Measurements from ENCODE around the gene DNAJC5. TPM values are rescaled to one million over a fixed set of nuclear protein-coding genes. Genes with fewer than 3 reads are reported as not detected.

The DNAJC5 gene
- total RNA-seq, 2 experiments from 2014 or later, result 30.1 to 34.3 TPM

- DNase-seq, result peak; percentile 30
- H3K4me1 Mint-ChIP-seq, result no peaks in the 10 kb centered on the region
- H3K27me3 Mint-ChIP-seq, result no peaks in the 10 kb centered on the region
- H3K9me3 Mint-ChIP-seq (ENCODE audit: low read depth), result no peaks in the 10 kb centered on the region
- H3K27ac Mint-ChIP-seq, result no peak overlapping the region
- H3K36me3 Mint-ChIP-seq (ENCODE audit: low read depth), result peaks cover 40% of the 10 kb centered on the region
- no peak overlapping the region for H3K4me3 Mint-ChIP-seq
- intact Hi-C loops (cut with DNase I, micrococcal nuclease), result loop anchor here (5.0 kb wide), 2 partner anchors 32 to 197 kb away; partner anchors contain the start of genes LIME1 (in 1 of the 2) and SLC2A4RG (in 1 of the 2)
- POLR2A ChIA-PET, result interaction anchor here (0.5 kb wide), 1 partner anchor 49 kb away, joined by 5 read pairs; no protein-coding TSS in a partner anchor
- CTCF ChIA-PET, result interaction anchor here (1.3 kb wide), 1 partner anchor 39 kb away, joined by 5 read pairs; no protein-coding TSS in a partner anchor
- no peak for ATAC-seq
Observed at GRCh38 chr20:63934271-63935068, 39.5 kb downstream of the DNAJC5 start.

GRCh38 chr20:63935447-63935846 is 40.5 kb downstream of the DNAJC5 start:
- Mint-ChIP-seq H3K9me3 (ENCODE audit: low read depth) (no peaks in the 10 kb centered on the region), H3K4me3 (no peak overlapping the region), H3K27ac (no peak overlapping the region), H3K4me1 (no peaks in the 10 kb centered on the region), H3K27me3 (no peaks in the 10 kb centered on the region), H3K36me3 (ENCODE audit: low read depth) (peaks cover 36% of the 10 kb centered on the region)
- intact Hi-C loops (cut with DNase I, micrococcal nuclease), result loop anchor here (5.0 kb wide), 2 partner anchors 33 to 198 kb away; partner anchors contain the start of genes LIME1 (in 1 of the 2) and SLC2A4RG (in 1 of the 2)
- CTCF ChIA-PET, result interaction anchor here (1.2 to 1.3 kb wide), 2 partner anchors 19 to 40 kb away, joined by 4 to 5 read pairs; no protein-coding TSS in a partner anchor
- POLR2A ChIA-PET, result interaction anchor here (0.5 kb wide), 1 partner anchor 48 kb away, joined by 5 read pairs; no protein-coding TSS in a partner anchor
- DNase-seq (no peak), ATAC-seq (no peak)

- Mint-ChIP-seq H3K27ac (no peak overlapping the region), H3K4me1 (peaks cover 10% of the 10 kb centered on the region), H3K36me3 (ENCODE audit: low read depth) (peaks cover 31% of the 10 kb centered on the region), H3K4me3 (no peak overlapping the region), H3K27me3 (no peaks in the 10 kb centered on the region), H3K9me3 (ENCODE audit: low read depth) (no peaks in the 10 kb centered on the region)
- no peak for ATAC-seq
- DNase-seq, result no peak
- intact Hi-C loops (cut with DNase I, micrococcal nuclease), result loop anchor here (5.0 kb wide), 2 partner anchors 35 to 200 kb away; partner anchors contain the start of genes LIME1 (in 1 of the 2) and SLC2A4RG (in 1 of the 2)
- ChIA-PET CTCF (interaction anchor here (0.7 kb wide), 1 partner anchor 713 kb away, joined by 6 read pairs; no protein-coding TSS in a partner anchor), POLR2A (interaction anchor here (0.6 to 0.7 kb wide), 3 partner anchors 31 to 306 kb away, joined by 3 to 7 read pairs (median 3); no protein-coding TSS in a partner anchor)
Observed at GRCh38 chr20:63937596-63937995, 42.7 kb downstream of the DNAJC5 start.

- Mint-ChIP-seq H3K4me1 (peaks cover 10% of the 10 kb centered on the region), H3K27me3 (no peaks in the 10 kb centered on the region), H3K4me3 (no peak overlapping the region), H3K36me3 (ENCODE audit: low read depth) (peaks cover 31% of the 10 kb centered on the region), H3K9me3 (ENCODE audit: low read depth) (no peaks in the 10 kb centered on the region), H3K27ac (no peak overlapping the region)
- DNase-seq, result peak; percentile 42
- intact Hi-C loops (cut with DNase I, micrococcal nuclease), result loop anchor here (5.0 kb wide), 2 partner anchors 37 to 202 kb away; partner anchors contain the start of genes LIME1 (in 1 of the 2) and SLC2A4RG (in 1 of the 2)
- ChIA-PET POLR2A (no interaction called here), CTCF (interaction anchor here (0.8 kb wide), 1 partner anchor 17 kb away, joined by 3 read pairs; the partner anchor contains the start of gene UCKL1)
- ATAC-seq, result peak; percentile 10
Observed at GRCh38 chr20:63939061-63939935, 44.4 kb downstream of the DNAJC5 start.

GRCh38 chr20:63940071-63940471 is 45.1 kb downstream of the DNAJC5 start:
- no peaks in the 10 kb centered on the region for H3K9me3 Mint-ChIP-seq (ENCODE audit: low read depth)
- CTCF ChIA-PET, result interaction anchor here (0.8 to 1.5 kb wide), 2 partner anchors 16 to 40 kb away, joined by 3 to 4 read pairs; partner anchors contain the start of genes SAMD10 and UCKL1

GRCh38 chr20:63940472-63941266 is 45.7 kb downstream of the DNAJC5 start:
- ChIA-PET POLR2A (interaction anchor here (0.6 kb wide), 1 partner anchor 313 kb away, joined by 3 read pairs; no protein-coding TSS in a partner anchor), CTCF (interaction anchor here (0.6 to 1.5 kb wide), 2 partner anchors 39 to 159 kb away, joined by 3 to 4 read pairs; partner anchors contain the start of gene SAMD10)
- Mint-ChIP-seq H3K36me3 (ENCODE audit: low read depth) (peaks cover 26% of the 10 kb centered on the region), H3K4me1 (peaks cover 10% of the 10 kb centered on the region), H3K9me3 (ENCODE audit: low read depth) (no peaks in the 10 kb centered on the region), H3K27ac (peak overlapping the region; percentile 60), H3K27me3 (no peaks in the 10 kb centered on the region), H3K4me3 (no peak overlapping the region)
- no peak for ATAC-seq
- no peak for DNase-seq
- intact Hi-C loops (cut with DNase I, micrococcal nuclease), result loop anchor here in 1 of 2 experiments (1.0 kb wide), 3 partner anchors 16 to 387 kb away; partner anchors contain the start of gene UCKL1

More at GRCh38 chr20:63940071-63940471, 45.1 kb downstream of the DNAJC5 start:
- no peak overlapping the region for H3K4me3 Mint-ChIP-seq
- H3K27me3 Mint-ChIP-seq, result no peaks in the 10 kb centered on the region
- DNase-seq, result no peak
- intact Hi-C loops (cut with DNase I, micrococcal nuclease), result no loop called here
- H3K4me1 Mint-ChIP-seq, result peaks cover 10% of the 10 kb centered on the region
- ATAC-seq, result no peak
- POLR2A ChIA-PET, result interaction anchor here (0.6 kb wide), 1 partner anchor 312 kb away, joined by 3 read pairs; no protein-coding TSS in a partner anchor
- no peak overlapping the region for H3K27ac Mint-ChIP-seq
- peaks cover 29% of the 10 kb centered on the region for H3K36me3 Mint-ChIP-seq (ENCODE audit: low read depth)

- DNase-seq, result peak; percentile 90
Observed at GRCh38 chr20:63941282-63942081, 46.6 kb downstream of the DNAJC5 start.

GRCh38 chr20:63942250-63942951 is 47.5 kb downstream of the DNAJC5 start:
- H3K36me3 Mint-ChIP-seq (ENCODE audit: low read depth), result peaks cover 22% of the 10 kb centered on the region
- no peak overlapping the region for H3K4me3 Mint-ChIP-seq
- no peaks in the 10 kb centered on the region for H3K27me3 Mint-ChIP-seq
- peak overlapping the region; percentile 84 for H3K27ac Mint-ChIP-seq
- no peaks in the 10 kb centered on the region for H3K9me3 Mint-ChIP-seq (ENCODE audit: low read depth)
- peaks cover 16% of the 10 kb centered on the region for H3K4me1 Mint-ChIP-seq
- CTCF ChIA-PET, result interaction anchor here (1.5 kb wide), 1 partner anchor 38 kb away, joined by 5 read pairs; the partner anchor contains the start of gene SAMD10
- intact Hi-C loops (cut with DNase I, micrococcal nuclease), result no loop called here
- POLR2A ChIA-PET, result interaction anchor here (0.6 kb wide), 1 partner anchor 124 kb away, joined by 3 read pairs; no protein-coding TSS in a partner anchor
- DNase-seq, result peak; percentile 83
- ATAC-seq, result no peak

More at GRCh38 chr20:63941282-63942081, 46.6 kb downstream of the DNAJC5 start:
- Mint-ChIP-seq H3K27ac (peak overlapping the region; percentile 60), H3K36me3 (ENCODE audit: low read depth) (peaks cover 19% of the 10 kb centered on the region), H3K27me3 (no peaks in the 10 kb centered on the region), H3K9me3 (ENCODE audit: low read depth) (no peaks in the 10 kb centered on the region), H3K4me3 (no peak overlapping the region), H3K4me1 (peaks cover 10% of the 10 kb centered on the region)
- ChIA-PET CTCF (interaction anchor here (0.6 to 1.5 kb wide), 2 partner anchors 38 to 159 kb away, joined by 3 to 4 read pairs; partner anchors contain the start of gene SAMD10), POLR2A (no interaction called here)
- ATAC-seq, result peak; percentile 83
- intact Hi-C loops (cut with DNase I, micrococcal nuclease), result loop anchor here in 1 of 2 experiments (1.0 kb wide), 3 partner anchors 15 to 388 kb away; partner anchors contain the start of gene UCKL1

All from activated CD4-positive, alpha-beta T cell treated with anti-CD3 and anti-CD28 coated beads for 36 hours (primary cell).